Endodermal cell (in vitro differentiated cells): ENCODE results near the gene SCYGR3. TPM values are rescaled to one million over a fixed set of nuclear protein-coding genes. Genes with fewer than 3 reads are reported as not detected.

Experiments used
- DNase-seq: peaks from one replicate; pipeline ENCODE4 v3.0.0-alpha.2; 2017
- H3K27ac ChIP-seq: 2 replicates; pipeline ENCODE4 v1.5.1; 2013; ENCODE audit warnings: mild to moderate bottlenecking, low read depth, low read length, moderate library complexity
- H3K27me3 ChIP-seq: 2 replicates; pipeline ENCODE4 v1.6.1; 2013; ENCODE audit warnings: mild to moderate bottlenecking, low read length, moderate library complexity; ENCODE audit not compliant: insufficient read depth, control insufficient read depth, poor library complexity, severe bottlenecking
- H3K36me3 ChIP-seq: 2 replicates; pipeline ENCODE4 v1.7.0; 2013; ENCODE audit warnings: mild to moderate bottlenecking, low read length, moderate library complexity; ENCODE audit not compliant: control insufficient read depth, insufficient read depth
- H3K4me1 ChIP-seq: one replicate; pipeline ENCODE4 v1.7.0; 2013; ENCODE audit warnings: low read length; ENCODE audit not compliant: control insufficient read depth, insufficient read depth
- H3K4me3 ChIP-seq: 2 replicates; pipeline ENCODE4 v1.5.1; 2013; ENCODE audit warnings: mild to moderate bottlenecking, low read length, moderate library complexity
- H3K9ac ChIP-seq: 2 replicates; pipeline ENCODE4 v1.6.1; 2013; ENCODE audit warnings: mild to moderate bottlenecking, low read length, moderate library complexity; ENCODE audit not compliant: poor library complexity, severe bottlenecking; ENCODE audit errors: extremely low read depth
- H3K9me3 ChIP-seq: 2 replicates; pipeline ENCODE4 v1.6.1; 2013; ENCODE audit warnings: mild to moderate bottlenecking, low read length, moderate library complexity; ENCODE audit not compliant: control insufficient read depth
- H3K27ac Mint-ChIP-seq: 2 replicates; pipeline ENCODE4 v1.8.0; 2020; ENCODE audit warnings: mixed read lengths
- H3K27me3 Mint-ChIP-seq: 2 replicates; pipeline ENCODE4 v1.8.0; 2021; ENCODE audit warnings: mild to moderate bottlenecking, mixed read lengths; ENCODE audit not compliant: insufficient read depth
- H3K36me3 Mint-ChIP-seq: 2 replicates; pipeline ENCODE4 v1.8.0; 2020; ENCODE audit warnings: low read depth, mixed read lengths
- H3K4me1 Mint-ChIP-seq: 2 replicates; pipeline ENCODE4 v1.8.0; 2020; ENCODE audit warnings: mixed read lengths
- H3K4me3 Mint-ChIP-seq: 2 replicates; pipeline ENCODE4 v1.8.0; 2020; ENCODE audit warnings: mild to moderate bottlenecking, moderate library complexity, mixed read lengths
- H3K9me3 Mint-ChIP-seq: 2 replicates; pipeline ENCODE4 v1.8.0; 2020; ENCODE audit warnings: mild to moderate bottlenecking, mixed read lengths
- CTCF ChIP-seq: fragments of 200-600 bp; sonication (generic); conservative IDR thresholded peaks from 2 replicates; pipeline ENCODE4 v1.5.0; 2021; ENCODE audit warnings: antibody characterized with exemption, mild to moderate bottlenecking
- WGBS, 2 experiments: methylation state at CpG; one replicate each; pipeline versions ENCODE4 v1.1.5 to v1.1.7; 2013; ENCODE audit warnings: missing lambda C conversion rate in 2 of 2, mixed read lengths in 1 of 2; ENCODE audit not compliant: insufficient coverage in 1 of 2, insufficient read length in 1 of 2; 5-methylcytosine and 5-hydroxymethylcytosine counted together
- total RNA-seq, 2 donors: library from RNA; stranded (reverse); fragmentation: NEBNext Ultra II Directional in 1 of 2; extraction: Animal tissue kit (Norgen Biotek cat#: 25700) in 1 of 2; gene quantifications; 2 replicates in 1 of 2; 3 replicates in 1 of 2; pipeline ENCODE4 v1.2.1, GENCODE V29; 2021

Gene SCYGR3
- total RNA-seq, 2 donors from 2014 or later = not detected

DNA sequence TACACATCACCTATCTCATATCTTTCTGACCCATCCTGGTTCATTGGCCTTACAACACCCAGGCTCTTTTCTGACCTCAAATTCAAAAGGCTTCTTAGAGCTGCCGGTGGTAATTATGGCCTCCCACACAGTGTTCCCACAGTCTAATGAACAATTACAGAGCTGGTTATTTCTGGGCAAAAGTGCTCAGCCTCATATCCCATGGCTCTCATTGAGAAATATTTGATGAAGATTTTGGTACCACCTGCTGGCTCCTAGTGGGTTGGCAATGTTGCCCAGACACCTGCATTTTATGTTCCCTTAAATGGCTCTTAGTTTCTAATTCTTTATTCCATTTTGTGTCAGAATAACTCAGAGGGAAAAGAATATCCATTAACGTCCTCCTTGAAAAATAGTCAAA lies 36.0 kb downstream of the SCYGR3 start:
- no peaks in the 10 kb centered on the region for H3K27me3 Mint-ChIP-seq
- H3K27ac Mint-ChIP-seq = no peak overlapping the region
- no peak overlapping the region for H3K27ac ChIP-seq
- peaks cover 8% of the 10 kb centered on the region for H3K4me1 ChIP-seq
- no peak overlapping the region for H3K9ac ChIP-seq
- DNase-seq = no peak
- H3K36me3 Mint-ChIP-seq = no peaks in the 10 kb centered on the region
- no peak overlapping the region for H3K4me3 Mint-ChIP-seq
- peaks cover 20% of the 10 kb centered on the region for H3K4me1 Mint-ChIP-seq
- H3K4me3 ChIP-seq = no peak overlapping the region
- H3K36me3 ChIP-seq = no peaks in the 10 kb centered on the region
- peaks cover 25% of the 10 kb centered on the region for H3K9me3 ChIP-seq
- no peak for TF ChIP-seq CTCF
- H3K27me3 ChIP-seq = no peaks in the 10 kb centered on the region
- peaks cover 19% of the 10 kb centered on the region for H3K9me3 Mint-ChIP-seq
- 83 to 91% methylated on average over 1 to 2 of the region's 2 CpGs for WGBS, 2 experiments

DNA sequence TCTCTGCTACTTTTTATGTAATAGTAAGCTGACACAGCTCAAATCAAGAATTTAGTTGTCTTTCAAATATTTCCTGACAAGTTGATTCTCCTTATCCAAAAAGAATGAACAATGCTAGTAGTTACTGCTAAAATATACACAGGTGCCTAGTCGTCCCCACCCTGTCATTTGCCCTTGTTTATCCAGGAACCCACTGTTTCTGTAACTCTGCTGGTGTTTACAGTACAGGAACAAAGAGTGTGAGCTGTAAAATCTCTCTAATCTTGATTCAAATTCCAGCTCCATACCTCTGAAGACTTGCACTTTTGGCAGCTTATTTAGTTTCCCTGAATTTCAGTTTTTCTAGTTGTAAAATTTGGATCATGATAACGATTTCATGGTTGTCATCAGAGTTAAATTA lies 37.1 kb downstream of the SCYGR3 start:
- H3K27me3 ChIP-seq = no peaks in the 10 kb centered on the region
- no peaks in the 10 kb centered on the region for H3K36me3 Mint-ChIP-seq
- DNase-seq = no peak
- peaks cover 20% of the 10 kb centered on the region for H3K4me1 Mint-ChIP-seq
- H3K36me3 ChIP-seq = no peaks in the 10 kb centered on the region
- peaks cover 9% of the 10 kb centered on the region for H3K9me3 Mint-ChIP-seq
- peaks cover 16% of the 10 kb centered on the region for H3K9me3 ChIP-seq
- no peak for TF ChIP-seq CTCF
- no peak overlapping the region for H3K4me3 Mint-ChIP-seq
- H3K4me1 ChIP-seq = peaks cover 8% of the 10 kb centered on the region
- no peak overlapping the region for H3K27ac ChIP-seq
- peak overlapping the region; percentile 64 for H3K4me3 ChIP-seq
- peak overlapping the region; percentile 18 for H3K9ac ChIP-seq
- H3K27ac Mint-ChIP-seq = peak overlapping the region; percentile 20
- no peaks in the 10 kb centered on the region for H3K27me3 Mint-ChIP-seq
- 60 to 75% methylated on average over 1 to 2 of the region's 2 CpGs for WGBS, 2 experiments

- H3K9me3 ChIP-seq = peaks cover 9% of the 10 kb centered on the region
- H3K27me3 ChIP-seq = no peaks in the 10 kb centered on the region
- H3K27ac ChIP-seq = no peak overlapping the region
- peaks cover 2% of the 10 kb centered on the region for H3K9me3 Mint-ChIP-seq
- H3K36me3 Mint-ChIP-seq = no peaks in the 10 kb centered on the region
- no peaks in the 10 kb centered on the region for H3K36me3 ChIP-seq
- TF ChIP-seq CTCF = no peak
- no peak overlapping the region for H3K4me3 ChIP-seq
- peaks cover 8% of the 10 kb centered on the region for H3K4me1 ChIP-seq
- H3K9ac ChIP-seq = no peak overlapping the region
- WGBS, 2 experiments = 63% methylated on average over 1 of the region's 2 CpGs; no CpG with 5 or more reads in 1 of the 2 experiments
- no peak for DNase-seq
- no peaks in the 10 kb centered on the region for H3K27me3 Mint-ChIP-seq
- no peak overlapping the region for H3K27ac Mint-ChIP-seq
- peaks cover 20% of the 10 kb centered on the region for H3K4me1 Mint-ChIP-seq
- H3K4me3 Mint-ChIP-seq = no peak overlapping the region
Observed at GRCh38 chr2:227576812-227577211, 37.8 kb downstream of the SCYGR3 start.
